HG02938 (cell line): ENCODE data around the gene ZNF23.
A peak's percentile ranks its signal among the peaks of the same experiment; 100 is the strongest.

Experiments used
- ATAC-seq: cut with Tn5 transposase; IDR thresholded peaks from one replicate; pipeline ENCODE4 v1.9.1; 2021; ENCODE audit warnings: mild to moderate bottlenecking, moderate library complexity; ENCODE audit not compliant: unreplicated experiment

The ZNF23 gene

DNA sequence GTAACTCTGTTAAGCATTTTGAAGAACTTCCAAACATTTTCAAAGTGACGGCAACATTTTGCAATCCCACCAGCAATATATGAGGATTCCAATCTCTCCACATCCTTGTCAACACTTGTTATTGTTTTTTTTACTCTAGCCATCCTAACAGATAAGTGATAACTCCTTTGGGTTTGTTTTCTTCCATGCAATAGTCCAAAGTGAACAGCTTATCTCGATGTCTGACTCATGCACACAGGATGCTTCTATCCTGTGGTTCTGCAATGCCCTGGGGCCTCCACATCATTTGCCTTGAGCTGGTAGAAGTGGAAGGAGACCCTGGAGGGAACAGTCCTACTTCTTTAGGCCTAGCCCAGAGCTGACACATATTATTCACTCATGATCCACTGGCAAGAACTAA, 33.2 kb downstream of the ZNF23 start:
- ATAC-seq: no peak

GRCh38 chr16:71428385-71428784, 33.7 kb downstream of the ZNF23 start:
- no peak for ATAC-seq

- no peak for ATAC-seq
These were observed 35.0 kb downstream of the ZNF23 start for GRCh38 chr16:71426880-71427615.

DNA sequence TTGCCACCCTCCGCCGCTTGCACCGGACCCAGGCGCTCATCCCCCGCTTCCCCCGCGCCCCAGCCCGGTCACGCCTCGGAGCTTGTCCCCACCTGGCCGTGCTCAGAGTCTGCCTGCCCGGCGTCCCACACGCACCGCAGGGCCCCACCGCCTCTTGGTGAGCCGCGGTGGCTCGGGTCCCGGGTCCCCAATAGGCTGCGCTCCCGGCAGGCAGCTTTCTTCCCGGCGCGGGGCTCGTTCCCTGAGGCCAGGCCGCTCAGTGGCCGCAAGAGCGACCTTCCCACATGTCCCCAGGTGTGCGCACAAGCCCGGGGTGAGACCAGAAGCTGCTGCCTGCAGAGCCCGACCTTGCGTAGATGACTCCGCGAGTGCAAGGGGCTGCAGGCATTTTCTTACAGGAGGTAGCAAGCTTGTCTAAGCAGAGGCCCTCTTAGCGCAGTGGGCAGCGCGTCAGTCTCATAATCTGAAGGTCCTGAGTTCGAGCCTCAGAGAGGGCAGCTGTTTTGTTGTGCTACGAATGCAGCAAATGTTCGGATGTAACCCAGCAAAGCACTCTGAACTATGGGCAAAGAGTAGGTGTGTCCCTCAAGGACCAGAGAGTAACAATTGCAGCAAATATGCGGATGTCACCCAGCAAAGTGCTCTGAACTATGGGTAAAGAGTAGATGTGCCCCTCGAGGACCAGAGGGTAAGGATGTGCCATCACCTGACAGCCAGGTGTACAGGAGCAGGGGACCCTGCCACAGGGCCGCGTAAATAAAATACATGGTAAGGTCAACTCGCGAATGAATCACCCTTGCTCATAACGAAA, 35.8 kb downstream of the ZNF23 start:
- ATAC-seq: peak; percentile 75

DNA sequence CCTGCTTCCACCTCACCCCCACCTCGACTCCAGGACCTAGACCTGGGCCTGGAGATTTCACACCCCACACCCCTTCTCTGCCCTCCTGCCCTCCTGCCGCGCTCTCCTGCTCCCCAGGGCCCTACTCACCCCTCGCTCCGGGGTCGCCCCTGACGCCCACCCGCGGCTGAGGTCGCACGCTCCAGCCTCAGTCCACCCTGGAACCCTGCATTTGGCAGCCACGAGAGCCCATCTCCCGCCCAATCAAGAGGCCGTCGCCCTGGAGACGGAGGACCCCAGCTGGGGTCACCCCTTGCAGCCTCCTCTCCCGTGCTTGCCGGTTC, 36.3 kb downstream of the ZNF23 start:
- no peak for ATAC-seq

DNA sequence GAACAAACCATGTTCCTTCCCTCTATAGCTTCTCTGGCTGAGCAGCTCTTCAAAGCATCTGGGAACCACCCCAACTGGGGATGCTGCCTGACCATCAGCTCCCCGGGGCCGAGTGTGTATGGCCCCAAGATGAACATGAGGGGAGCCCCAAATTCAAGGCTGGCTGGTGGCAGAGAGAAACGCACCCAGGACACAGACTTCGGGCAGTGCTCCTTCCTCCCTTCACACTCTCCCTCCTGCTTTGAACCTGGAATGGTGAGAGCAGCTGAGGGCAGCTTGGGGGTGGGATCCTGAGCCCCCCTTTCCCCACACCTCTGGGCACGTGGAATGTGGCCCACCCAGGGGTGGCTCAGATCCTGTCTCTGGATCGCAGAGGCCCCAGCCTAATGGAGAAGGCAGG, 37.4 kb downstream of the ZNF23 start:
- no peak for ATAC-seq

- no peak for ATAC-seq
These were observed 38.2 kb downstream of the ZNF23 start for GRCh38 chr16:71423865-71424264.

DNA sequence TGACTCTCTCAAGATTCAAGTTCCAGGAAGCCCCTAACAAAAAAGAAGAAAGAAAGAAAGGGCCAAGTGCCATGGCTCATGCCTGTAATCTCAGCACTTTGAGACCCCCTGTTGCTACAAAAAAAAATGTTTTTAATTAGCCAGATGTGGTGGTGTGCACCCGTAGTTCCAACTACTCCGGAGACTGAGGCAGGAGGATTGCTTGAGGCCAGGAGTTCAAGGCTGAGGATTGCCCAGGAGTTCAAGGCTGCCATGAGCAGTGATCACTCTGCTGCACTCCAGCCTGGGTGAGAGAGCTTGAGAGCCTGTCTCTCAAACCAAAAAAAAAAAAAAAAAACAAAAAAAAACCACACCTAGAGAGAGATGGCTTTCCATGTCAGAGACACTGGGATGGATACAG, 39.0 kb downstream of the ZNF23 start:
- no peak for ATAC-seq

DNA sequence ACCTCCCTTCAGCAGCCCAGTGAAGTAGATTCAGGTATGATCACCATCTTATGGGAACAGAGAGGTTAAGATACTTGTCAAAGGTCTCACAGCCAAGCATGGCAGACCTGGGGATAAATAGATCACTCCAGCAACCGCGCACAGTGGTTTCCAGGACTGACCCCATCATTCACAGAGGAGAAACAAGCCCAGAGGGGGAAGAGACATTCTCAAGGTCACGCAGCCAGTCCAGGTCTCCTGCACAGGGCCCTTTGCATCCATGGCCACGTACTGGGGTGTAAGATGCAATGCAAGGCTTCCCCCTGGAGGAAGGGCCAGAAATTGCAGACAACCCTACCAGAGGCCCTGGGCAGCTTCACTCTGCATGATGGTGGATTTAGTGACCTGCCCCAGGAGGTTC, 40.1 kb downstream of the ZNF23 start:
- ATAC-seq: no peak

DNA sequence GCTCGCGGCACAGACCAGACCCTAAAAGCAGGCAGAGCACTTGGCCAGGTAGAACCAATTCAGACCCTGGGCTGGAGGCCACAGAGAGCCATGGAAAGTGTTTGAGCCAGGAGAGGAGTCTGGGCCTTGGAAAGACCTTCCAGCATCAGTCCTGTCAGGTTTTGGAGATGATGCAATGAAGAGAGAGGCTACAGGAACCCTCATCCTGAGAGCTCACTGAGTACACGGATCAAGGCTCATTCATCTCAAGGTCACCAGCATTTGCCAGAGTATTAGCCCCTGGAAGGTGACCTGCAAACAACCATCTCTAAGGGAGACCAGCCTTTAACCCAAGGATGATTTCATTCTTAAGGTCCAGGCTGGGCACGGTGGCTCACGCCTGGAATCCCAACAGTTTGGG, 48.0 kb downstream of the ZNF23 start:
- no peak for ATAC-seq

- no peak for ATAC-seq
These were observed 48.7 kb downstream of the ZNF23 start for GRCh38 chr16:71413341-71413740.

- ATAC-seq: no peak
These were observed 49.5 kb downstream of the ZNF23 start for GRCh38 chr16:71412270-71413160.

GRCh38 chr16:71410146-71410545, 51.9 kb downstream of the ZNF23 start:
- no peak for ATAC-seq

DNA sequence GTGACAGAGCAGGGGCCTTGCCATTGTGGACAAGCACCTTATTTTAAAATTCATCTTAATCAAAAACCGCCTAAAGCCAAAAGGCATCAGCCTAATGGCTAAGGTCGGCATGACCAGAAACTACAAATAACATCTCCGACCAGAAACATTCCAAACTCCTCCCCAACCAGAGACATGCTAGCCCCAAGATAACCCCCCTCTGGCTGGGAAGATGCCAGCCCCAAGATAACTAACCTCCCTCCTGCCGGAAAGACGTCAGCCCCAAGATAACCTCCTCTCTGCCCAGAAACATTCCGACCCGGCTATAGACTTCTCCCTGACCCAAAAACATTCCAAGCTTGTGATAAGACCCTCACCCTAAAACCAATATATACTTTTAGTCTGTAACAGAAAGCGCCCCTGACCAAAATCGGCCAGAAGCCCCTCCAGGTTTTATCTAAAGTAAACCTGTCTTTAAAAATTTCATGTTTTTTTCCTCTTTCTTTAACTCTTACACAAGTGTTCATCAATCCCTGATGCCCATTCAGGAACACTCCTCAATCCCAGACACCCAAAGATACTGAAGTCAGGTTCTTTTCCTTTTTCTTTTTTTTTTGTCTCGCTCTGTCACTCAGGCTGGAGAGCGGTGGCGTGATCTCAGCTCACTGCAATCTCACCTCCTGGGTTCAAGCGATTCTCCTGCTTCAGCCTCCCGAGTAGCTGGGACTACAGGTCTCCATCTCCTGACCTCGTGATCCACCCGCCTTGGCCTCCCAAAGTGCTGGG, 52.9 kb downstream of the ZNF23 start:
- ATAC-seq: no peak

- ATAC-seq: no peak
These were observed 53.5 kb downstream of the ZNF23 start for GRCh38 chr16:71408536-71408935.

DNA sequence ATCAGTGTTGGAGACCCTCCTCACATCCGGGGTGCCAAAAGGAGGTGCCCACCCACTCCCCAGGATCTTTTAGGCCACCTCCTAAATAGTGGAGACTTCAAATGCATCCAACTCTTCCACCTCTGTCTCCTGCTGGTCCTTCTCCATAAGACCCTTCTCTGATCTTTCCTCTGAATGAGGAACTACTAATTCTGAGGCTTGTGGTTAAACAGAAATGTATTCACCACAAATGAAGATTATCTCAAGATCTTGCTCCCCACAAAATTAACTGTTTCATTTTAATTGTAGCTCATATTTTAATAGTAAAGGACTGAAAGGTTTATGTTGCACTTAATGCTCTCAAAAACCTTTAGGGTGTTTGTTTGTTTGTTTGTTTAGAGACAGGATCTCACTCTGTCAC, 54.3 kb downstream of the ZNF23 start:
- ATAC-seq: no peak

DNA sequence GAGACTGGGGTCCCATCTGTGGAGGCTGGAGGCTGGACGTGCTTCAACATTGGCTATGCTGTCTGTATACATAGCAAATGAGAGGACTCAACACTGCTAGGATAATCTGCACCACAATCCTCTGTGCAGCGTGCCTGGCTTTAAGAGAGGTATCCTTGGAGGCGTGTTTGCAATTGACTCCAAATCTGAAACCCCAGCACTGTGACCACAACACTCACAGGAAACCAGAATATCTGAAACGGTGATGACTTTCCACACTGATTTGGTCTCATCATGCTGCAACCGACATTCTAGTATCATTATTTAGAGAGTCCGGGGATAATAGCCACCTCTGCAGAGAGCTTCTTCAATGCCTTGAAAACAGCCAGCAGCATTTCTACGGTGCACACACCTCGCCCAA, 55.3 kb downstream of the ZNF23 start:
- no peak for ATAC-seq

DNA sequence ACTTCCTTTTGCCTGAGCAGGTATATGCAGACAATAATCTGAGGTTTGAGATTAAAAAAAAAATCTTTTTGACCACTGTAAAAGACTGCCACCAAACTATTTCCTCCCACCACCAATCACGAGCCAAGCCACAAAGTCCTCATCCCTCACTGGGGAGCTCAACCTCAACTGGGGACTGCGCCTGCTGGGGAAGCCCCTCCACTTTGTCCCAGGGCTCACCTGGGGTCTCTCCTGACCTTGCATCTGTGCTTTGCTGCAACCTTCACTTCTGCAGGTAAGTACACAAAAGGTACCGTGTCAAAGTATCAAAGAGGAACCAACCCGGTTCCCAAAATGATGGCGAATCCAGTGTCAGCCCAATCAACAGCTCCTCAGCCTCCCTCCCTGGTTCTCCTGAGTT, 55.7 kb downstream of the ZNF23 start:
- ATAC-seq: no peak

- ATAC-seq: no peak
These were observed 57.7 kb downstream of the ZNF23 start for GRCh38 chr16:71404364-71404763.

GRCh38 chr16:71402674-71403073, 59.4 kb downstream of the ZNF23 start:
- no peak for ATAC-seq

DNA sequence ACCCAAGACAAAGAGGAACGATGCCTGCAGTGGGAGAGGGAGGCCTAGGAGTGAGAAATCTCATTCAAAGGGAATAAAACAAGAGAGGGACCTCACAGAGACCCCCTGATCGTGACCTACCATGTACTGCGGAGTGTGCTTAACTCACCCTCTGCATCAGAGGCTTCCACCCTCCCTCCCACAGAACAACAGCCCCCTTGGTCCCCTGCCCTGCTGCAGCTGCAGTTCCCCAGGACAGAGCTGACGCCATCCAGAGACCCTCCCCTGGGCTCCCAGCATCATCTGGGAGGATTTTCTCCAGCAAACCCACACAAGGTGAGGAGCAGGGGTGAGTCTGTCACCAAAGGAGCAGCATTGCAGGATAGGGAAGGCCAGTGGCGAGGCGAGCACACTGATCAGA, 60.0 kb downstream of the ZNF23 start:
- ATAC-seq: no peak
